Panc1 (cell line): ENCODE data around the gene TRAF3IP3. TPM values are rescaled to one million over a fixed set of nuclear protein-coding genes. Genes with fewer than 3 reads are reported as not detected.

Experiments used
- ATAC-seq: fragments of 200-7000 bp; cut with Tn5 transposase; 2 replicates; pipeline ENCODE4 v1.9.1; 2020; ENCODE audit warnings: mild to moderate bottlenecking, moderate library complexity
- BruUV-seq: library from RNA; stranded (reverse); fragments of 400-500 nt; replicated peaks from 2 replicates; lab custom pipeline; 2021; lab: Mats Ljungman, UMichigan
- CTCF ChIA-PET: fragments of 300-600 bp; sonication (Branson Sonifier 250); formaldehyde crosslinking; loops from one replicate; lab custom pipeline; 2022; ENCODE audit warnings: antibody characterized with exemption; lab: Charles Lee
- POLR2A ChIA-PET: fragments of 300-600 bp; sonication (Branson Sonifier 250); formaldehyde crosslinking; loops from one replicate; lab custom pipeline; 2022; ENCODE audit warnings: antibody characterized with exemption; lab: Charles Lee
- DNase-seq: peaks from one replicate; pipeline ENCODE4 v3.0.0-alpha.2; 2010; ENCODE audit warnings: low read depth, low spot score
- H3K27ac ChIP-seq: 2 replicates; pipeline ENCODE4 v1.5.1; 2011; ENCODE audit warnings: mild to moderate bottlenecking, low read length, inconsistent platforms
- H3K27me3 ChIP-seq: fragments of 200-500 bp; sonication (Bioruptor generic); 2 replicates; pipeline ENCODE4 v1.6.0; 2014; ENCODE audit warnings: low read length, inconsistent platforms; ENCODE audit not compliant: control insufficient read depth, insufficient read depth
- H3K36me3 ChIP-seq: fragments of 200-500 bp; sonication (Bioruptor generic); 2 replicates; pipeline ENCODE4 v1.5.1; 2014; ENCODE audit warnings: inconsistent platforms, mild to moderate bottlenecking, low read length, moderate library complexity; ENCODE audit not compliant: control insufficient read depth, insufficient read depth
- H3K4me1 ChIP-seq: 2 replicates; pipeline ENCODE4 v1.5.1; 2011; ENCODE audit warnings: inconsistent platforms, mild to moderate bottlenecking, low read length, moderate library complexity; ENCODE audit not compliant: control insufficient read depth, insufficient read depth
- H3K4me3 ChIP-seq, 2 experiments: 2 replicates each; pipeline ENCODE4 v1.5.1; 2011 to 2012; ENCODE audit warnings: low read depth in 2 of 2, low read length in 2 of 2, mild to moderate bottlenecking in 2 of 2, inconsistent platforms in 1 of 2, moderate library complexity in 1 of 2
- H3K9me3 ChIP-seq: fragments of 200-500 bp; sonication (Bioruptor generic); 2 replicates; pipeline ENCODE4 v1.5.1; 2014; ENCODE audit warnings: low read depth, mild to moderate bottlenecking, inconsistent platforms, low read length, moderate library complexity; ENCODE audit not compliant: control insufficient read depth, insufficient read depth
- CTCF ChIP-seq: fragments of 450-650 bp; IDR thresholded peaks from 2 replicates; pipeline ENCODE4 v1.5.1; 2017; ENCODE audit warnings: mild to moderate bottlenecking
- POLR2AphosphoS5 ChIP-seq: IDR thresholded peaks from 2 replicates; pipeline ENCODE4 v1.6.1; 2012; ENCODE audit warnings: mild to moderate bottlenecking, low read depth, low read length, moderate library complexity
- REST ChIP-seq, 2 experiments: IDR thresholded peaks; 2 replicates each; pipeline ENCODE4 v1.6.1; 2011 to 2012; ENCODE audit warnings: low read depth in 2 of 2, control low read depth in 1 of 2, low read length in 1 of 2, mild to moderate bottlenecking in 1 of 2, moderate library complexity in 1 of 2; ENCODE audit not compliant: insufficient read depth in 1 of 2
- SIN3A ChIP-seq: IDR thresholded peaks from 2 replicates; pipeline ENCODE4 v1.6.1; 2012; ENCODE audit warnings: low read depth, mild to moderate bottlenecking, low read length, moderate library complexity, borderline replicate concordance; ENCODE audit not compliant: insufficient read depth
- TCF7L2 ChIP-seq: IDR thresholded peaks from 2 replicates; pipeline ENCODE4 v1.6.1; 2011; ENCODE audit warnings: mild to moderate bottlenecking, low read depth, low read length, inconsistent platforms
- in situ Hi-C: cut with HindIII; loops from 2 replicates; pipeline ENCODE4 v1.10.0; 2016; ENCODE audit warnings: low sequenced_read_pairs, low pct_unique_long_range_greater_than_20kb
- intact Hi-C: fragments of 100-400 bp; cut with micrococcal nuclease; formaldehyde crosslinking; loops from one replicate; pipeline ENCODE4 v1.10.0; 2022; ENCODE audit not compliant: unreplicated experiment
- total RNA-seq: library from RNA; stranded (reverse); gene quantifications from one replicate; pipeline ENCODE4 v1.2.1, GENCODE V29; 2021; ENCODE audit not compliant: unreplicated experiment

The TRAF3IP3 gene
- total RNA-seq, 1 experiment from 2014 or later = 0.67 TPM

GRCh38 chr1:209770636-209771415 is 15.0 kb downstream of the TRAF3IP3 start:
- POLR2A ChIA-PET = no interaction called here
- CTCF ChIA-PET = no interaction called here
- Histone ChIP-seq H3K27ac (no peak overlapping the region), H3K4me3 (no peak overlapping the region), H3K36me3 (no peaks in the 10 kb centered on the region), H3K4me1 (no peaks in the 10 kb centered on the region), H3K27me3 (no peaks in the 10 kb centered on the region), H3K9me3 (no peaks in the 10 kb centered on the region)
- in situ Hi-C loops (no loop called here), intact Hi-C loops (no loop called here)
- no peak for ATAC-seq
- DNase-seq = no peak
- BruUV-seq = no TSS peak
- TF ChIP-seq REST (IDR thresholded peaks at IDR 0.05; ENCODE audit: insufficient read depth in 1 of 2, low read depth in 2 of 2, low read length in 1 of 2) (no peak), SIN3A (no peak), POLR2AphosphoS5 (no peak), CTCF (no peak), TCF7L2 (no peak)

- no TSS peak for BruUV-seq
- H3K9me3 ChIP-seq = no peaks in the 10 kb centered on the region
- H3K36me3 ChIP-seq = no peaks in the 10 kb centered on the region
- CTCF ChIA-PET = no interaction called here
- no peak overlapping the region for H3K4me3 ChIP-seq
- intact Hi-C loops (no loop called here), in situ Hi-C loops (no loop called here)
- POLR2A ChIA-PET = no interaction called here
- TF ChIP-seq REST (IDR thresholded peaks at IDR 0.05; ENCODE audit: insufficient read depth in 1 of 2, low read depth in 2 of 2, low read length in 1 of 2) (no peak), SIN3A (no peak), POLR2AphosphoS5 (no peak), TCF7L2 (no peak), CTCF (no peak)
- no peak for DNase-seq
- ATAC-seq = no peak
- no peaks in the 10 kb centered on the region for H3K27me3 ChIP-seq
- H3K27ac ChIP-seq = no peak overlapping the region
- H3K4me1 ChIP-seq = no peaks in the 10 kb centered on the region
Measured at GRCh38 chr1:209772126-209772525, 16.3 kb downstream of the TRAF3IP3 start.
